Neuron (in vitro differentiated cells): ENCODE data around the gene BOLA3.

ENCODE experiments used
- H2AFZ ChIP-seq: one replicate; pipeline ENCODE4 v1.6.1; 2013; ENCODE audit warnings: low read depth, mild to moderate bottlenecking, inconsistent platforms, low read length, moderate library complexity
- H3K27me3 ChIP-seq: one replicate; pipeline ENCODE4 v1.6.1; 2013; ENCODE audit warnings: low read length; ENCODE audit not compliant: insufficient read depth
- H3K36me3 ChIP-seq: one replicate; pipeline ENCODE4 v1.6.1; 2013; ENCODE audit warnings: low read length; ENCODE audit not compliant: insufficient read depth
- H3K4me1 ChIP-seq: one replicate; pipeline ENCODE4 v1.6.1; 2013; ENCODE audit warnings: low read length; ENCODE audit not compliant: insufficient read depth
- H3K4me3 ChIP-seq: 2 replicates; pipeline ENCODE4 v1.5.1; 2013; ENCODE audit warnings: mild to moderate bottlenecking, low read length, moderate library complexity
- H3K9me3 ChIP-seq: one replicate; pipeline ENCODE4 v1.6.1; 2013; ENCODE audit warnings: low read length

BOLA3 gene

GRCh38 chr2:74177696-74178095, 30.0 kb upstream of the BOLA3 start:
- Histone ChIP-seq H3K4me1 (peaks cover 8% of the 10 kb centered on the region), H3K36me3 (peaks cover 6% of the 10 kb centered on the region), H3K27me3 (no peaks in the 10 kb centered on the region), H3K9me3 (peaks cover 5% of the 10 kb centered on the region), H2AFZ (no peak overlapping the region), H3K4me3 (peak overlapping the region; percentile 97)

DNA sequence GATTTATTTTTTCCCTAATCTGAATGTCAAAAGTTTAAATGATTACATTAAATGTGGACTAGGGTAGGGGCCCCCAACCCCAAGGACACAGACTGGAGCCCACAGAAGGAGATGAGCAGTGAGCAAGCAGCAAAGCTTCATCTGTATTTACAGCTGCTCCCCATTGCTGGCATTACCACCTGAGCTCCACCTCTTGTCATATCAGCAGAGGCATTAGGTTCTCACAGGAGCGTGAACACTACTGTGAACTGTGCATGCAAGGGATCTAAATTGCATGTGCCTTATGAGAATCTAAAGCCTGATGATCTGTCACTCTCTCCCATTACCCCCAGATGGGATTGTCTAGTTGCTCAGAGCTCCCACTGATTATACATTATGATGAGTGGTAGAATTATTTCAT, 27.2 kb upstream of the BOLA3 start:
- H3K4me1 ChIP-seq = peaks cover 4% of the 10 kb centered on the region
- H3K27me3 ChIP-seq = no peaks in the 10 kb centered on the region

DNA sequence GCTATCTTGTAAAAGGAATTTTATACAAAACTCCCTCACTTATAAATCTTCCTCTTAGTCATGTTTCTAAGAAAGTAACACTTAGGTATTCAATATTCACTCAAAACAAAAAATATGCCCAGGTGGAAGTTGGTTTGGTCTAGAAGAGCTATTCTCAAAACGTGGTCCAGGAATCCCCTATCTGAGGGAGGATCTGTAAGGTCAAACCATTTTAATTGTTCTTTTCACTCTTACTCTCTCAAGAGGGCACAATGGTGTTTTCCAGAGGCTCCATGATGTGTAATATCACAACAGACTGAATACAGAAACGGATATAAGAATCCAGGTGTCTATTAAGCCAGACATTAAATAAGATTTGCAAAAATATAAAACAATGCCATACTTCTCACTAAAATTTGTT, 21.0 kb upstream of the BOLA3 start:
- H3K36me3 ChIP-seq = peaks cover 73% of the 10 kb centered on the region
- H3K9me3 ChIP-seq = peaks cover 5% of the 10 kb centered on the region
- H2AFZ ChIP-seq = no peak overlapping the region
- H3K4me3 ChIP-seq = no peak overlapping the region
- no peaks in the 10 kb centered on the region for H3K4me1 ChIP-seq
- H3K27me3 ChIP-seq = no peaks in the 10 kb centered on the region

More for the DNA sequence above, 27.2 kb upstream of the BOLA3 start:
- Histone ChIP-seq H3K36me3 (peaks cover 23% of the 10 kb centered on the region), H3K9me3 (peaks cover 5% of the 10 kb centered on the region), H3K4me3 (no peak overlapping the region), H2AFZ (no peak overlapping the region)

DNA sequence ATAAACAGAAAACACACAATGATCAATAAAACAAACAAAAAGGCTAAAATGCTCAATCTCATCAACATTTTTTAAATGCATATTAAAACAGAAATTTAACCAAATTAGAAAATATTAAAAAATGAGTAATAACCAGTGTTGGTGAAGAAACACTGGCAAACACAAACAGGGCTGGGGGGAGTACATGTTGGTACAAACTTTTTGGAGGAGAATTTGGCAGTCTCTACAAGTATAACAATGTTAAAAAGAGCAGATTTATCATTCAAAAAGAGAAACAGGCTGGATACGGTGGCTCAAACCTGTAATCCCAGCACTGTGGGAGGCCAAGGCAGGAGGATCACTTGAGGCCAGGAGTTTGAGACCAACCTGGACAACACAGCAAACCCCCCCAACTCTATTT, 17.0 kb upstream of the BOLA3 start:
- H2AFZ ChIP-seq = no peak overlapping the region
- no peak overlapping the region for H3K4me3 ChIP-seq
- H3K9me3 ChIP-seq = peaks cover 5% of the 10 kb centered on the region
- no peaks in the 10 kb centered on the region for H3K4me1 ChIP-seq
- peaks cover 85% of the 10 kb centered on the region for H3K36me3 ChIP-seq
- H3K27me3 ChIP-seq = no peaks in the 10 kb centered on the region

DNA sequence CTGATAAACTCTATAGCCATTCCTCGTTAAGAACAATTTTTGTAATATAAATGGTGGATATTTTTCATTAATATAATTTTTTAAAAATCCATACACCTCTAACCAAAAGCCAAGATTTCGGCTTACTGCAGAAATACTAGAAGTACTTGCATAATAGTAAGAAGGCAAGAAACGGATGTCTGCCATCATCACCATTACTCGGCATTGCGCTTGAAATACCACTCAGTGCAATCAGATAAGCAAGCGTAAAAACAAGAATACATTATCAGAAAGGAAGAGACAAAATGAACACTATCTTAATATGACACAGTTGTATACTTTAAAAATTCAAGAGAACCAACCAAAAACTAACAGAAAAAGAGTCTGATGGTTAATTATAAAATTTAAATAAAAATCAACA, 15.2 kb upstream of the BOLA3 start:
- H3K9me3 ChIP-seq = peaks cover 5% of the 10 kb centered on the region
- no peak overlapping the region for H3K4me3 ChIP-seq
- H2AFZ ChIP-seq = no peak overlapping the region
- H3K4me1 ChIP-seq = no peaks in the 10 kb centered on the region
- H3K36me3 ChIP-seq = peaks cover 86% of the 10 kb centered on the region
- no peaks in the 10 kb centered on the region for H3K27me3 ChIP-seq

GRCh38 chr2:74155830-74156229, 8.1 kb upstream of the BOLA3 start:
- Histone ChIP-seq H3K4me1 (no peaks in the 10 kb centered on the region), H3K36me3 (peaks cover 68% of the 10 kb centered on the region), H3K9me3 (no peaks in the 10 kb centered on the region), H3K4me3 (no peak overlapping the region), H3K27me3 (no peaks in the 10 kb centered on the region), H2AFZ (no peak overlapping the region)

GRCh38 chr2:74152954-74153353, 5.2 kb upstream of the BOLA3 start:
- no peak overlapping the region for H2AFZ ChIP-seq
- no peaks in the 10 kb centered on the region for H3K27me3 ChIP-seq
- H3K9me3 ChIP-seq = no peaks in the 10 kb centered on the region
- no peak overlapping the region for H3K4me3 ChIP-seq
- H3K4me1 ChIP-seq = peaks cover 6% of the 10 kb centered on the region
- H3K36me3 ChIP-seq = peaks cover 44% of the 10 kb centered on the region

GRCh38 chr2:74149570-74150319, 2.0 kb upstream of the BOLA3 start:
- Histone ChIP-seq H3K9me3 (no peaks in the 10 kb centered on the region), H3K4me1 (peaks cover 15% of the 10 kb centered on the region), H3K4me3 (no peak overlapping the region), H3K36me3 (peaks cover 16% of the 10 kb centered on the region), H2AFZ (no peak overlapping the region), H3K27me3 (no peaks in the 10 kb centered on the region)

DNA sequence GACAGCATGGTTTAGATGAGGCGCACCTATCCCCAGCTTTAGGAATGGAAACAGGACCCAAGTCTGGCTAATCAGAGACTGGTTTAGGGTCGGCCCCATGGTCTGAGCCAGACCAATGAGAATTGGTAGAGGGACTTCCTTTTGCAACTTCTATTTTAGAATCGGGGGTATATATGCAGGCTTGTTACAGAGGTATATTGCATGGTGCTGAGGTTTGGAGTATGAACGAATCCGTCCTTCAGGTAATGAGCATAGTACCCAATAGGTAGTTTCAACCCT, 1.5 kb upstream of the BOLA3 start:
- H3K9me3 ChIP-seq = no peaks in the 10 kb centered on the region
- H3K4me1 ChIP-seq = peaks cover 15% of the 10 kb centered on the region
- no peak overlapping the region for H2AFZ ChIP-seq
- no peak overlapping the region for H3K4me3 ChIP-seq
- H3K36me3 ChIP-seq = peaks cover 17% of the 10 kb centered on the region
- H3K27me3 ChIP-seq = no peaks in the 10 kb centered on the region

- Histone ChIP-seq H3K4me1 (peaks cover 15% of the 10 kb centered on the region), H2AFZ (peak overlapping the region; percentile 67), H3K27me3 (no peaks in the 10 kb centered on the region), H3K36me3 (peaks cover 16% of the 10 kb centered on the region), H3K4me3 (peak overlapping the region; percentile 94), H3K9me3 (no peaks in the 10 kb centered on the region)
Observed at GRCh38 chr2:74148457-74149246, 940 bp upstream of the BOLA3 start.

GRCh38 chr2:74146929-74147726, 584 bp downstream of the BOLA3 start:
- peak overlapping the region; percentile 67 for H2AFZ ChIP-seq
- peak overlapping the region; percentile 94 for H3K4me3 ChIP-seq
- H3K27me3 ChIP-seq = no peaks in the 10 kb centered on the region
- peaks cover 15% of the 10 kb centered on the region for H3K4me1 ChIP-seq
- H3K9me3 ChIP-seq = no peaks in the 10 kb centered on the region
- H3K36me3 ChIP-seq = peaks cover 6% of the 10 kb centered on the region

DNA sequence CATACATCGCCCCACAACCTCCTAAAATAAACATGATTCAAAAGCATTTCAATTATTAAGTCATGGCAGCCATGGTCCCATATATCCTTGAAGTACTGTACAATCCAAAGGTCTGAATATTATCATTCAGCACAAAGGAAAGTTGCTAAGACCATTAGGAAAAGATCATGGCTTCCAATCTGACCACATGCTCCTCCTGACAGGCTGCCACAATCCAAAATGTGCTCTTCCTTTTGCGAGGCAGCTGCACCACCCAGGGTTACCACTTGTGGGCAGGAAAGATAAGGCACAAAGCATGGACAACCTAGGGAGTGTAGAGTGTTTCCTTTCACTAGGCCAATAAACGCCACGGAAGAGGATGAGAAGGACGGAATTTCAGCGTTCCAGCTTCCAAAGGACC, 5.4 kb downstream of the BOLA3 start:
- Histone ChIP-seq H3K36me3 (peaks cover 19% of the 10 kb centered on the region), H3K9me3 (no peaks in the 10 kb centered on the region)

More for the DNA sequence above, 5.4 kb downstream of the BOLA3 start:
- Histone ChIP-seq H3K27me3 (no peaks in the 10 kb centered on the region), H3K4me1 (peaks cover 10% of the 10 kb centered on the region), H2AFZ (no peak overlapping the region), H3K4me3 (no peak overlapping the region)
